ENCODE data around the gene AP1G2.

AP1G2 gene

GRCh38 chr14:23529016-23529415 is 38.6 kb downstream of the AP1G2 start:
- Histone ChIP-seq H3K27me3 (ENCODE audit: low read depth, low read length) (no peaks in the 10 kb centered on the region), H3K4me2 (ENCODE audit: low read length) (no peak overlapping the region), H3K9me3 (ENCODE audit: insufficient read depth, low read length) (no peaks in the 10 kb centered on the region), H3K36me3 (replicated peaks; ENCODE audit: low read depth, low read length) (no peaks in the 10 kb centered on the region), H3K79me2 (ENCODE audit: low read length) (no peaks in the 10 kb centered on the region), H3K4me1 (ENCODE audit: low read length) (no peaks in the 10 kb centered on the region), H2AFZ (ENCODE audit: low read depth, low read length) (no peak overlapping the region), H3K9ac (ENCODE audit: low read length) (no peak overlapping the region), H3K4me3 (ENCODE audit: low read length) (no peak overlapping the region), H4K20me1 (ENCODE audit: insufficient read depth, low read length) (no peaks in the 10 kb centered on the region), H3K27ac (ENCODE audit: low read length) (no peak overlapping the region)
- TF ChIP-seq CTCF (IDR thresholded peaks at IDR 0.05; ENCODE audit: low read depth, low read length) (no peak), EZH2phosphoT487 (IDR thresholded peaks at IDR 0.05; ENCODE audit: low read depth) (no peak)

- H3K4me1 ChIP-seq (ENCODE audit: low read length) = no peaks in the 10 kb centered on the region
- no peaks in the 10 kb centered on the region for H3K9me3 ChIP-seq (ENCODE audit: insufficient read depth, low read length)
- H3K27me3 ChIP-seq (ENCODE audit: low read depth, low read length) = no peaks in the 10 kb centered on the region
- no peaks in the 10 kb centered on the region for H3K79me2 ChIP-seq (ENCODE audit: low read length)
- TF ChIP-seq EZH2phosphoT487 (IDR thresholded peaks at IDR 0.05; ENCODE audit: low read depth) (no peak), CTCF (IDR thresholded peaks at IDR 0.05; ENCODE audit: low read depth, low read length) (no peak)
- no peaks in the 10 kb centered on the region for H4K20me1 ChIP-seq (ENCODE audit: insufficient read depth, low read length)
- no peak overlapping the region for H3K4me2 ChIP-seq (ENCODE audit: low read length)
- no peaks in the 10 kb centered on the region for H3K36me3 ChIP-seq (replicated peaks; ENCODE audit: low read depth, low read length)
- no peak overlapping the region for H2AFZ ChIP-seq (ENCODE audit: low read depth, low read length)
- no peak overlapping the region for H3K27ac ChIP-seq (ENCODE audit: low read length)
- H3K4me3 ChIP-seq (ENCODE audit: low read length) = no peak overlapping the region
- H3K9ac ChIP-seq (ENCODE audit: low read length) = no peak overlapping the region
These were observed 39.0 kb downstream of the AP1G2 start for GRCh38 chr14:23528555-23528954.

GRCh38 chr14:23525611-23526010 is 42.0 kb downstream of the AP1G2 start:
- Histone ChIP-seq H3K27ac (ENCODE audit: low read length) (no peak overlapping the region), H2AFZ (ENCODE audit: low read depth, low read length) (no peak overlapping the region), H3K4me1 (ENCODE audit: low read length) (no peaks in the 10 kb centered on the region), H3K36me3 (replicated peaks; ENCODE audit: low read depth, low read length) (no peaks in the 10 kb centered on the region), H3K9me3 (ENCODE audit: insufficient read depth, low read length) (no peaks in the 10 kb centered on the region), H3K79me2 (ENCODE audit: low read length) (no peaks in the 10 kb centered on the region), H3K9ac (ENCODE audit: low read length) (no peak overlapping the region), H3K4me2 (ENCODE audit: low read length) (no peak overlapping the region), H3K27me3 (ENCODE audit: low read depth, low read length) (no peaks in the 10 kb centered on the region), H4K20me1 (ENCODE audit: insufficient read depth, low read length) (no peaks in the 10 kb centered on the region), H3K4me3 (ENCODE audit: low read length) (no peak overlapping the region)
- TF ChIP-seq EZH2phosphoT487 (IDR thresholded peaks at IDR 0.05; ENCODE audit: low read depth) = no peak

GRCh38 chr14:23524954-23525353 is 42.6 kb downstream of the AP1G2 start:
- no peaks in the 10 kb centered on the region for H3K36me3 ChIP-seq (replicated peaks; ENCODE audit: low read depth, low read length)

More at GRCh38 chr14:23524954-23525353, 42.6 kb downstream of the AP1G2 start:
- Histone ChIP-seq H2AFZ (ENCODE audit: low read depth, low read length) (no peak overlapping the region), H3K9me3 (ENCODE audit: insufficient read depth, low read length) (no peaks in the 10 kb centered on the region), H4K20me1 (ENCODE audit: insufficient read depth, low read length) (no peaks in the 10 kb centered on the region), H3K79me2 (ENCODE audit: low read length) (no peaks in the 10 kb centered on the region), H3K9ac (ENCODE audit: low read length) (no peak overlapping the region), H3K4me2 (ENCODE audit: low read length) (no peak overlapping the region), H3K27me3 (ENCODE audit: low read depth, low read length) (no peaks in the 10 kb centered on the region), H3K4me1 (ENCODE audit: low read length) (no peaks in the 10 kb centered on the region), H3K4me3 (ENCODE audit: low read length) (no peak overlapping the region), H3K27ac (ENCODE audit: low read length) (no peak overlapping the region)
- TF ChIP-seq CTCF (IDR thresholded peaks at IDR 0.05; ENCODE audit: low read depth, low read length) (no peak), EZH2phosphoT487 (IDR thresholded peaks at IDR 0.05; ENCODE audit: low read depth) (no peak)
